CD4-positive, alpha-beta T cell (primary cell): ENCODE data around the gene PRR5L. TPM values are rescaled to one million over a fixed set of nuclear protein-coding genes. Genes with fewer than 3 reads are reported as not detected.
A peak's percentile ranks its signal among the peaks of the same experiment; 100 is the strongest.

Source experiments
- ATAC-seq: fragments of 200-7000 bp; cut with Tn5 transposase; one replicate; pipeline ENCODE4 v1.10.0; 2022; ENCODE audit warnings: mild to moderate bottlenecking; ENCODE audit not compliant: poor library complexity
- CTCF ChIA-PET: fragments of 350-600 bp; sonication (Branson Sonifier 250); formaldehyde crosslinking; loops from one replicate; lab custom pipeline; 2021; ENCODE audit warnings: antibody characterized with exemption, inconsistent platforms; lab: Charles Lee
- POLR2A ChIA-PET: fragments of 350-600 bp; sonication (Branson Sonifier 250); formaldehyde crosslinking; loops from one replicate; lab custom pipeline; 2021; ENCODE audit warnings: antibody characterized with exemption, inconsistent platforms; lab: Charles Lee
- DNase-seq, 14 experiments: peaks; one replicate each; pipeline ENCODE4 v3.0.0-alpha.2; 2013 to 2020; ENCODE audit warnings: mixed read lengths in 2 of 14
- H3K27ac ChIP-seq, 2 donors: one replicate each; pipeline versions ENCODE4 v1.5.1 to v1.7.0; 2013; ENCODE audit warnings: low read length in 2 of 2, low read depth in 1 of 2, mild to moderate bottlenecking in 1 of 2
- H3K27me3 ChIP-seq, 2 experiments: 1 replicate in 1 of 2; 2 replicates in 1 of 2; pipeline versions ENCODE4 v1.6.1 to v1.7.0; 2013; ENCODE audit warnings: low read length in 2 of 2, control low read depth in 1 of 2, mild to moderate bottlenecking in 1 of 2, moderate library complexity in 1 of 2; ENCODE audit not compliant: insufficient read depth in 2 of 2, control insufficient read depth in 1 of 2
- H3K36me3 ChIP-seq: one replicate; pipeline ENCODE4 v1.6.1; 2013; ENCODE audit warnings: low read length, control low read depth; ENCODE audit not compliant: insufficient read depth
- H3K4me1 ChIP-seq: one replicate; pipeline ENCODE4 v1.6.1; 2013; ENCODE audit warnings: low read length, control low read depth; ENCODE audit not compliant: insufficient read depth
- H3K4me3 ChIP-seq: one replicate; pipeline ENCODE4 v1.5.1; 2013; ENCODE audit warnings: mild to moderate bottlenecking, low read length, moderate library complexity
- H3K9me3 ChIP-seq, 2 experiments: 1 replicate in 1 of 2; 2 replicates in 1 of 2; pipeline versions ENCODE4 v1.6.1 to v1.7.0; 2013; ENCODE audit warnings: low read length in 2 of 2, mild to moderate bottlenecking in 2 of 2, control low read depth in 1 of 2, moderate library complexity in 1 of 2; ENCODE audit not compliant: control insufficient read depth in 1 of 2, insufficient read depth in 1 of 2
- H3K27ac Mint-ChIP-seq: one replicate; pipeline ENCODE4 v1.8.0; 2020; ENCODE audit warnings: mixed read lengths
- H3K27me3 Mint-ChIP-seq: one replicate; pipeline ENCODE4 v1.8.0; 2021; ENCODE audit warnings: mixed read lengths
- H3K36me3 Mint-ChIP-seq: one replicate; pipeline ENCODE4 v1.8.0; 2021; ENCODE audit warnings: low read depth, mixed read lengths
- H3K4me1 Mint-ChIP-seq: one replicate; pipeline ENCODE4 v1.8.0; 2021; ENCODE audit warnings: low read depth, mixed read lengths
- H3K4me3 Mint-ChIP-seq: one replicate; pipeline ENCODE4 v1.8.0; 2020; ENCODE audit warnings: mild to moderate bottlenecking, mixed read lengths
- H3K9me3 Mint-ChIP-seq: one replicate; pipeline ENCODE4 v1.8.0; 2020; ENCODE audit warnings: mixed read lengths
- intact Hi-C, 2 experiments: fragments of 100-400 bp; cut with DNase I in 1 of 2; cut with micrococcal nuclease in 1 of 2; formaldehyde crosslinking; loops; one replicate each; pipeline versions ENCODE4 v1.15.1 to v1.9.0; 2023 to 2025; cut with DNase I, micrococcal nuclease
- total RNA-seq, 174 experiments: library from RNA in 2 of 174; stranded (reverse) in 2 of 174; gene quantifications; one replicate each; pipeline ENCODE4 v1.2.3 and lab custom pipeline; 2021 to 2026
- TF ChIP-seq, protein P1 (sequence below): fragments of 200-600 bp; IDR thresholded peaks from one replicate; pipeline ENCODE4 v1.8.0; 2022; ENCODE audit warnings: antibody characterized with exemption, mild to moderate bottlenecking

Gene PRR5L
- total RNA-seq, 2 experiments from 2014 or later = 5.4 to 7.6 TPM

DNA sequence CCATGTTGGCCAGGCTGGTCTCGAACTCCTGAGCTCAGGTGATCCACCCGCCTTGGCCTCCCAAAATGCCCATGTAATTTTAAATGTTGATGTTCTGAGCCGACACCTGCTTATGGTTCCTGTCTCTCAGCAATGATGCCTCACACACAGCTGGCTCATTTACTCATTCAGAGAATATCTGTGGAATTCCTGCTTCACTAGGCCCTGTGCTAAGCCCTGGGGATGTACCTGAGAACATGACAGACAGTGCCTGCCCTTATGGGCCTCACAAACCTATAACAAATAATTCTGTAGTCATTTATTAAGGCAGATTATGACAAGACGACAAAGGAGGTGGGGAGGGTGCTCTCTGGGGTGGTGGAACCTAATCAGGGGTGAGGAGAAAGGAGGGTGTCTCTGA is 93.7 kb downstream of the PRR5L start:
- Histone ChIP-seq H3K4me3 (no peak overlapping the region), H3K27ac (no peak overlapping the region), H3K27me3 (no peaks in the 10 kb centered on the region), H3K4me1 (peaks cover 29% of the 10 kb centered on the region), H3K9me3 (no peaks in the 10 kb centered on the region), H3K36me3 (no peaks in the 10 kb centered on the region)
- ChIA-PET CTCF (interaction anchor here (1.1 kb wide), 1 partner anchor 103 kb away, joined by 4 read pairs; no protein-coding TSS in a partner anchor), POLR2A (interaction anchor here (0.6 kb wide), 1 partner anchor 14 kb away, joined by 3 read pairs; no protein-coding TSS in a partner anchor)
- Mint-ChIP-seq H3K9me3 (no peaks in the 10 kb centered on the region), H3K27me3 (no peaks in the 10 kb centered on the region), H3K4me1 (peaks cover 30% of the 10 kb centered on the region), H3K27ac (peak overlapping the region; percentile 13), H3K4me3 (no peak overlapping the region), H3K36me3 (no peaks in the 10 kb centered on the region)
- TF ChIP-seq, protein P1, sequence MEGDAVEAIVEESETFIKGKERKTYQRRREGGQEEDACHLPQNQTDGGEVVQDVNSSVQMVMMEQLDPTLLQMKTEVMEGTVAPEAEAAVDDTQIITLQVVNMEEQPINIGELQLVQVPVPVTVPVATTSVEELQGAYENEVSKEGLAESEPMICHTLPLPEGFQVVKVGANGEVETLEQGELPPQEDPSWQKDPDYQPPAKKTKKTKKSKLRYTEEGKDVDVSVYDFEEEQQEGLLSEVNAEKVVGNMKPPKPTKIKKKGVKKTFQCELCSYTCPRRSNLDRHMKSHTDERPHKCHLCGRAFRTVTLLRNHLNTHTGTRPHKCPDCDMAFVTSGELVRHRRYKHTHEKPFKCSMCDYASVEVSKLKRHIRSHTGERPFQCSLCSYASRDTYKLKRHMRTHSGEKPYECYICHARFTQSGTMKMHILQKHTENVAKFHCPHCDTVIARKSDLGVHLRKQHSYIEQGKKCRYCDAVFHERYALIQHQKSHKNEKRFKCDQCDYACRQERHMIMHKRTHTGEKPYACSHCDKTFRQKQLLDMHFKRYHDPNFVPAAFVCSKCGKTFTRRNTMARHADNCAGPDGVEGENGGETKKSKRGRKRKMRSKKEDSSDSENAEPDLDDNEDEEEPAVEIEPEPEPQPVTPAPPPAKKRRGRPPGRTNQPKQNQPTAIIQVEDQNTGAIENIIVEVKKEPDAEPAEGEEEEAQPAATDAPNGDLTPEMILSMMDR = no peak
- no peak for DNase-seq
- ATAC-seq = no peak
- intact Hi-C loops = no loop called here

DNA sequence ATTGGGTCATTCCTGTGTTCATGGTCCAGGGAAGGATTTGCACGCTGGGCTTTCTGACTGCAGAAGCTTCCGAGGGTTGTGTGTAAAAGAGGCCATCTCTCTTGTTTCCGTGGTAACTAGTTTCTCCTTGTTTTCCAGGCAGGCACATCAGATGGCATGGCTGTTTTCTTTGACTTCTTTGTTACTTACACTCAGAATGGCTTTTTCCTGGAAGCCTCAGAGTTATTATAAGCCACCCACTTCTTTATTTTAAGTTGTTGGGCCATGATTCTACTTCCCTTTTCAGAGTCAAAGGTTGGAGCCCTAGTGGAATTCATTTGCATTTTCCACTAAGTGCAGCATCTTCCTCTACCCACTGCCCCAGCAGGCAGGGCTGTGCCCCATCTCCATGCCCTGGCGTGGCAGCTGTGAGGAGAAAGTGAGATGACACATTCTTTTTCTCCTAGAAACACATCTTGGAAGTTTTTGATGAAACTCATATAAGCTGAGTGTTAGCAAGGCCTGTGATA is 94.9 kb downstream of the PRR5L start:
- H3K27me3 Mint-ChIP-seq = no peaks in the 10 kb centered on the region
- H3K4me1 Mint-ChIP-seq = peaks cover 28% of the 10 kb centered on the region
- no peaks in the 10 kb centered on the region for H3K27me3 ChIP-seq
- peaks cover 22% of the 10 kb centered on the region for H3K4me1 ChIP-seq
- ChIA-PET POLR2A (no interaction called here), CTCF (no interaction called here)
- no peak overlapping the region for H3K4me3 ChIP-seq
- TF ChIP-seq, protein P1 = no peak
- intact Hi-C loops = no loop called here
- peaks cover under 1% of the 10 kb centered on the region for H3K36me3 ChIP-seq
- H3K9me3 Mint-ChIP-seq = no peaks in the 10 kb centered on the region
- H3K9me3 ChIP-seq = no peaks in the 10 kb centered on the region
- no peak overlapping the region for H3K27ac Mint-ChIP-seq
- no peak overlapping the region for H3K4me3 Mint-ChIP-seq
- no peaks in the 10 kb centered on the region for H3K36me3 Mint-ChIP-seq
- DNase-seq = peak in 2 of 14 experiments; percentile 46 to 59
- no peak overlapping the region for H3K27ac ChIP-seq
- ATAC-seq = no peak

DNA sequence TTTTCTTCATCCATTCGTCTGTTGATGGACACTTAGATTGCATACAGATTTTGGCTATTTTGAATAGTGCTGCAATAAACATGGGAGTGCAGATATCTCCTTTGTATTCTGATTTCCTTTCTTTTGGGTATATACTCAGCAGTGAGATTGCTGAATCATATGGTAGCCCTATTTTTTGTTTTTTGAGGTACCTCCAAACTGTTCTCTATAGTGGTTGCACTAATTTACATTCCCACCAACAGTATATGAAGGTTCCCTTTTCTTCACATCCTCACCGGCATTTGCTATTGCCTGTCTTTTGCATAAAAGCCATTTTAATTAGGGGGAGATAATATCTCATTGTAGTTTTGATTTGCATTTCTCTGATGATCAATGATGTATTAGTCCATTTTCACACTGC is 96.1 kb downstream of the PRR5L start:
- Mint-ChIP-seq H3K9me3 (no peaks in the 10 kb centered on the region), H3K27me3 (no peaks in the 10 kb centered on the region), H3K36me3 (no peaks in the 10 kb centered on the region), H3K27ac (peak overlapping the region; percentile 12), H3K4me1 (peaks cover 28% of the 10 kb centered on the region), H3K4me3 (no peak overlapping the region)
- ChIA-PET POLR2A (no interaction called here), CTCF (no interaction called here)
- intact Hi-C loops = no loop called here
- H3K27ac ChIP-seq = no peak overlapping the region
- peaks cover 20% of the 10 kb centered on the region for H3K4me1 ChIP-seq
- TF ChIP-seq, protein P1 = no peak
- H3K27me3 ChIP-seq = no peaks in the 10 kb centered on the region
- no peak overlapping the region for H3K4me3 ChIP-seq
- ATAC-seq (no peak), DNase-seq (no peak)
- no peaks in the 10 kb centered on the region for H3K9me3 ChIP-seq
- peaks cover 6% of the 10 kb centered on the region for H3K36me3 ChIP-seq
